ENCODE data around the gene FAM20B.

The FAM20B gene

DNA sequence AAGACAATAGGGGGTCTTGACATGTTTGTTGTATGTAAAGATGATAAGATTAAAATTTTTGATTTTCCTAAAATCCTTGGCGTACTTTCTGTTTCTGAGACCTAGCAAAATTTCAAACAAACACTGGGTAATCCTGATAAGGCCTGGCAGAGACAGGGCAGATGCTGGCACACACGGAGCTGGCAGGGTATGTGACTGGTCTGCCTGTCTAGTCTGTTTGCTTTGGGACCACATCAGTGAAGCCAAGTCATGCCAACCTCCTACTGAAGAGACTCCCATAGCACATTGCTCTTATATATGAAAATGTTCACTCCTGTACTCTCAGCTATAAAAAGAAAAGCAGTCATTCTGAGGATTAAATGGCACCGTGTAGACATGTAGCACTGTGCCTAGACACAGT, 70.2 kb downstream of the FAM20B start:
- DNase-seq, result no peak

DNA sequence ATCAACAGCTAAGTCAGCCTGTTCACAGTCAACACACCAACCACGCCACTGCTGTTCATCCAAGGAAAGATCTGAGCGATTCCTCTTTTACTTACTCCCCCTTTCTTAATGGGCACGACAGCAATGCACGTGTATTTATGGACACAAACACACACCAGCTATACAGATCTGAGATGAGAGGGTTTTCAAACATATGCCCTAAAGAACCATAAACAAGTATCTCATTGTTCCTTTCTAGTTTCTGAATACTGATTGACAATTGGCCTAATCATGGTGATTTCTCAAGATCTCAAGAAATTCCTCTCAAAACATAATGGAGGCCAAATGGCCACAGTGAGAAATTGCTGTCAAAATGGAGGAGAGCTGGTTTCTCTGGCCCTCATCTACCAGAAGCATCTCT, 74.2 kb downstream of the FAM20B start:
- DNase-seq, result no peak

DNA sequence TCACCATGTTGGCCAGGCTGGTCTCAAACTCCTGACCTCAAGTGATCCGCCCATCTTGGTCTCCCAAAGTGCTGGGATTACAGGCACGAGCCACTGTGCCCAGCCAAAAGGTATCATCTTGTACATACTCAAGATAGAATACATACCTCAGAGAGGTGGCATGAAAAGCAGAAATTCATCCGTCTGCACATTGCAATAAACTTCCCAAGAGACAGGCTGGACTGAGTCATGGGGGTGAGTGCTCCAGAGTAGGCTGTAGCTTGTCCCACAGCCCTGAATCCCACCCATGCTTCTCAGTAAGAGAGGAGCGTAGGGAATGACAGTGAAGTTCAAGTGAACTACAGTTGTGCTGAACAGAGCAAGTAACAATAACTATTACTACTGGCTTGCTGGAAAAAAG, 75.9 kb downstream of the FAM20B start:
- DNase-seq, result no peak

DNA sequence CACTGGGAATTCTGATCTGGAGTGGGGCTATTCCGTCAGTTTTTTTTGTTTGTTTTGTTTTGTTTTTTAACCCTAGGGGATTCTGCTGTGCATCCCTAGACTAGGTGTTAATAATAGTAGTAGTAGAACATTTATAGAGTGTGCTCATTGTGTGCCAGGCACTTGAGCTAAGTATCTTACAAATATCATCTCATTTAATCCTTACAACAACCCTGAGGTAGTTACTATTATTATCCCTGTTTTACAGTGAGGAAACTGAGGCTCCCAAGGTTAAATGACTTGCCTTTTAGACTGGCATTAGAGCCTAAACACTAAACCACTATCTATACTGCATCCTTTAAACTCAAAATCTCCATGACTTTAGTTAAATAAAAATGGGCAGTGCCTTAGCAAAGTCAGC, 78.3 kb downstream of the FAM20B start:
- no peak for DNase-seq

DNA sequence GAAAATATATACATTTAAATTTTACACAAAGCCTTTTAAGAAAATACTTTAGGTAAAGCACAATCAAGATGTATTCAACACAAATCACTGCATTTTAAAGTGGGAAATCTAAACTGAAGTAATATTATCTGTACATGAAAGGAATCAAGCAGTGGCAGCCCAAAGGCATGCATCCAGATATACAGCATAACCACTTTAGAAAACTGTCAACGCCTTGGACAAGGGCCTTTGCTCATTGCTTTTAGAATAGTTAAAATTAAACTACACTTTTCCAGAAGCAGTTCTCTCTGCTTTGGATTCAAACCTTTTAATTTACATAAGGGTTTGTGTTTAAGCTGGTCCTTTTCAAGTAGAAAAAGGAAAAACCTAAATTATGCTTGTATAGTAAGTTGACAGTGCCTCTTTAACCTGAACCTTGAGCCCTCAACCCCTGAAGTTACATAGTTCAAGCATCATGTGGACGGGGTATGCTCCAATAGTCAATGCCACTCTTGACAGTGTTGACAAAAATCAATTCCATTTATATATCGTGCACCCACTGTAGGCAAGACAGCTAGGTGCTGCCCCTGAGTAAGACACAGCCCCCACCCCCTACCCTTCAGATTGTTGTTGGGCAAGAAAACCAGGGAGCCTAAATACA, 79.0 kb downstream of the FAM20B start:
- DNase-seq, result no peak

DNA sequence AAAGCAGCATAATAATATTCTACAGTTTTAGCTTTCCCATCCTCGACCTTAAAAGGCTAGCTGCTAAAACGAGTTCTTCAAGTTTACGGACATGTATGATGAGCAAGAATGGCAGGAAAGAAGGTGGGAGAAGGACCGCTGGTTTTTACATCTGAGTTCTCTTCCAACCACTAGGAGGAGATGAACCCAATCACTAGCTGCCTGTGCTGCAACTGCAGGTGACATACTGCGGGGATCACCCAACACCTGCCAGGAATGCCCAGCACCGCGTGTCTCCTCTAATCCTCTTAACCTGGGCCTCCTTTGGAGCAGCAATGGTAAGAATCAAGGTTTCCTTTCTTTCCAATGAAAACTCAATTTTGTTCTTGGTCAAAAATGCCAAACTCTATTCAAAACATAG, 79.7 kb downstream of the FAM20B start:
- no peak for DNase-seq

DNA sequence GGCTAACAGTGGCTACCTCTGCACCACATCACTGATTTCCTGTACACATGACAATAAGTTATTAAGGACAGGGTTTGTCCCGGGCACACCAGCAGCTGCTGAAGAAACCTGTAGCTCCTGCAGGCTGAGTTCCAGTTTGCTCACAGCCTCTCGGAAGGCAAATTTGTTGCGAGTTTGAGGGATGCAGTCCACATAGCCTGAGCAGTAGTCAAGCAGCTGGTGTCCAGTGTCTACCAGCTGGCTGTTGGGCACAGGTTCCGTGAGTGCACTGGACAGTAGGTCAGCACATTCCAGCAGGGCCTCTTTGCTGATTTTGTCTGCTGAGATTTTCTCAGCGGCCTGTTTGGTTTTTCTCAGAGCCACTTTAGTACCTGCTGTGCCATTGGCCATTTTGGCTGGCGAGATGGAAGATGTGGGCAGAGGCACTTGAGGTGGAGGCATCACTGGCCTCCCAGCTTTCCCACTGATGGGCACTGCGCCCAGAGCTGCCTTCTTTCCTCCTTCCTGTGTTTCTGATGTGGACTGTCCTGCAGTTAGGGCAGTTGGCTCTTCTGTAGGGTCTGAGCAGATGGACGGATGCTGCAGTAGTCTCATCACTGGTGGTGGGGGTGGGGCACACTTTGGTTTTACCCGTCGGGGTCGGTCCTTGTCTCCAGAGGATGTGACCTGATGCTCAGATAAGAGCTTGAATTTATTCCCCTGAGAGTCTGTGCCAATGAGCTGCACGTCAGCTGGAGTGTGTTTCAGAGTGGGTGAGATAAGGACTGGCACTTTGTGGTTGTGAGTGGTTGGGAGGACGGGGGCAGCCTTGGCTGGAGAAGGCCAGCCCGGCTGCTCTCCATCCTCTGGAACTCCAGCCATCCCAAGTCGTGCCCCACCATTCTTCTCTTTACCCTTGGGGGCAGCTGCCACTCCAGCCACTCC, 82.3 kb downstream of the FAM20B start:
- DNase-seq, result no peak

DNA sequence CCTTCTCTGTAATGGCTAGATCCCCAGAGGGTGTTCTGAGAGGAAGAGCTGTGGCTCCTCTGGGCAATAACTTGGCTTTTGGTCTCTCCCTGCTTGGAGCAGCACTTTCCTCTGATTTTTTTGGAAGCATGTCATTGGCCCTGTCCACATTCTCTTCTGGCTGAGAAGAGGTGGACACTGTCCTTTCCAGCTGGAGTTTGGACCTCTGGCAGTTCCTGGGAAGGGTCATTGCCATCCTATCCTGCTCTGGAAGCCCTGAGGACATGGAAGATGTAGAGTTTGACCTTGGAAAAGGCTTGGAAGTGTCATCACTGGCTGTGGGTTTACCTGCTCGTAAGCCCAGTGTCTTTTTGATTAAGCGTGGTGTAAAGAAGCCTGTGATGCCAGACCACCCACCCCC, 83.0 kb downstream of the FAM20B start:
- DNase-seq, result no peak

DNA sequence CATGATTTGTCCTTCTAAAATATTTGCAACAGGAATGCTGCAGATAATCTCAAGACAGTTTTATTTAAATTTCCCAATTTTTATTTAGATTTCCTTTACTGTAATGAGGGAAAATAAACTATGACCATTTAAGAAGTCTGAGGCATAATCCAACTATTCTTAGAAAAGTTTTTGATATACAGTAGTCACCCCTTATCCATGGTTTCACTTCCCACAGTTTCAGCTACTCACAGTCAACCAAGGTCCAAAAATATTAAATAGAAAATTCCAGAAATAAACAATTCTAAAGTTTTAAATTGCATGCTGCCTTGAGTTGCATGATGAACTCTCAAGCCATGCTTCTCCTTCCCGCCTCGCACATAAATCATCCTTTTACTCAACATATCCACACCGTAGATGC, 89.5 kb downstream of the FAM20B start:
- no peak for DNase-seq

DNA sequence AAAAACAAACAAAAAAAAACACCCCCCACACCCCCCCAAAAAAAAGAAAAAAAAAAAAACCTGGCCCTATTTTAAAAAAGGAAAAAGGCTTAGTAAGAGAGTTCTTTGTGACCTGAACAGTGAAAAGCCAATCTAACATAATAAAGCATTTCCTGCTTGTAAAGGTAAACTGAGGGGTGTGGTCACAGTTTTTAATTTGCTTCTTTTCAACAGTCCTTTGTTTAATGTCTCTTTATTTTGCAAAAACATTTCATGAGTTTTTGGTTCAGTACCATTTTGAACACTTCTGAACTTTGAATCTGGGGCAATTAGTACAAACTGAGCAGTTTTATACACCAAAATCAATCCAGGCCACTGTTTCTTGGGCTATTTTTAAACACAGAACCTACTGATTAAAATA, 93.8 kb downstream of the FAM20B start:
- DNase-seq, result no peak

DNA sequence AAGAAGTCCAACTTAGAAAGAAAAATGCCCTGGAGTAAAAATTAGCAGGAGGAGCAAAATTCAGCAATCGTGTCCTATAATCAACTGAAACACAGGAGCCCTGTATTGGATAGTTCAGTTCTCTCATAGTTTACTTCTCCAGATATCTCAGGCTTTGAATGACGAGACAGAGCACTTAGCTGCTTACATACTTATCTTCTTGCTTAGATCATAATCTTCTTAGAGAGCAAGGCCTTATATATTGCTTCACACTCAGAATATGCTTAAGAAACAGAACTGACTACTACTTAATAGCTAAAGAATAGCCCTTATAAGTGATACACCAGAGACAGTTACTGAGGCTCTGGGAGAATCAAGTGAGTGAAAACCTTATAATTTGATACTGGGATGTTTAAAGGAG, 95.0 kb downstream of the FAM20B start:
- no peak for DNase-seq

DNA sequence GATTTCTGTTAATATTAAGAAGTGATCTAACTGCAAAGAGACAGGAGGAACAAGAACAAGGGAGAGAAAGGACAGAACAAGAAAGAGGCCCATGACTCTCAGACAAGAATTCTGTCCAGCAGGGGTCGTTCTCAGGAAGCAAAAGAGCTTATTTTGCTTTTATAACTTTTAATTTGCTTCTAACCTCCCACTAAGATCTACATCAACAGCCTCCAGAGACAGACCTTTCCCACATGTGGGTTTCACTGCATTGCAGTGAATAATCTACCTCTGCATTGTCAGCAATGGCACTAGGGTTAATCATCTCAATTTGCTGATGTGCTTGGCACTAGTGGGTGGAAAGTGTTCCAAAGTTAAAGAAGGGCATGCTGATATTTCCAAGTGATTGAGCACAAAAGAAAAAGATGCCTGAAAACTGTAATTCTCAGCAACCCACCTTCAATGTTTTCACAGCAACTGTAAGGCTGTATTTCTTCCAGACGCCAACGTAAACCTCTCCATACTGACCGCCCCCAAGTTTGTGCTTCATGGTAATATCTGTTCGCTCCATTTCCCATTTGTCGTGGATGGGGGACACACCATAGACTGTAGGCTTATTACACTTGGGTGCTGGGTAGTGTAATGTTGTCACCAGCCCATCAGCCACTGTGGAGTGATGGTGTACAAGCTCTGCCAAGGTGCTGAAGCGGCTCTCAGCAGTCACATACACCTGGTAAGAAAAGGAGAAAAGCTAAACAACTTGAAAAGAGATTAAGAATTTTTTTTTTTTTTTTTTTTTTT, 95.7 kb downstream of the FAM20B start:
- DNase-seq, result no peak

DNA sequence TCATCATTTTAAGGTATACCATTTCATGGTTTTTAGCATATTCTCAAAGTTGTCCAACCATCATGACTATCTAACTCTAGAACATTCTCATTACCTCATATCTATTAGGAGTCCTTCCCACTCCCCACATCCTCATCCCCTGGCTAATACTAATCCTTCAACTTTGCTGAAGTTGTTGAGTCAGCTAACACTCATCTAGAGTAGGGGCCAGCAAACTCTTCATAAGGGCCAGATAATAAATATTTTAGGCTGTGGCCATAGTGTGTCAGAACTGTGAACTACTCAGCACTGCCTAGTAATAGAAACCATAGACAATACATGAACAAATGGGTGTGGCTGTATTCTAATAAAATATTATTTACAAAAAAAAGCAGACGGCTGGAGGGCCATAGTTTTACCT, 99.2 kb downstream of the FAM20B start:
- DNase-seq, result no peak

All from right forelimb (tissue), 1 donor.